WI38 (cell line): ENCODE results near the gene PCK1.

Source experiments
- H3K4me3 ChIP-seq: 2 replicates; pipeline ENCODE4 v1.5.1; 2011; ENCODE audit warnings: low read depth, mild to moderate bottlenecking, control low read depth, low read length
- TF ChIP-seq, protein P1 (sequence below): IDR thresholded peaks from 2 replicates; pipeline ENCODE4 v1.5.1; 2012; ENCODE audit warnings: low read depth, mild to moderate bottlenecking, control low read depth, low read length

Gene PCK1

DNA sequence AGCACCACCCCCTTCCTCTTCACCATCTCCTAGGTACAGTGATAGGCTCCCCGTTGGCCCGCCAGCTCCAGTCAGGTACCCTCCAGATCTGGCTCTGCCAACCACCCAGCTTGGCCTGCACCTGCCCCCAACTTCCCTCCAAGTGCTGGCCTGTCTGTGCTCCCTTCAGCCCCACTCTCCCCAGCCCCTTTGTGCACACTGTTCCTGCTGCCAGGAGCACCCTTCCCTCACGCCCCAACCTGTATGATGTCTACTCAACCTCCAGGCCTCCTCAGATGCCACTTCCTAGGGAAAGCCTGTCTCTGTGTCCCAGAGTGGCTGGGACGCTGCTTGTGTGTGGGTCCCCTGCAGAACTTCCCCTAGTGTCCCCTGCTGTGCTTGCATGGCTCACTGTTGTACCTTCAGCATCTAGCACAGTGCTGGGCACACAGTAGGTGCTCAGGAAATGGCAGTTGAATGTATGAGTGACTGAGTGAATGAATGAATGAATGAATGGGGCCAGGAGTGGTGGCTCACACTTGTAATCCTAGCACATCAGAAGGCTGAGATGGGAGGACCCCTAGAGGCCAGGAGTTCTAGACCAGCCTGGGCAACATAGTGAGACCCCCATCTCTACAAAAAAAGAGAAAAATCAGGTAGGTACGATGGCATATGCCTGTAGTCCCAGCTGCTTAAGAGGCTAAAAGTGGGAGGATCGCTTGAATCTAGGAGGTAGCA lies 56.3 kb downstream of the PCK1 start:
- TF ChIP-seq, protein P1, sequence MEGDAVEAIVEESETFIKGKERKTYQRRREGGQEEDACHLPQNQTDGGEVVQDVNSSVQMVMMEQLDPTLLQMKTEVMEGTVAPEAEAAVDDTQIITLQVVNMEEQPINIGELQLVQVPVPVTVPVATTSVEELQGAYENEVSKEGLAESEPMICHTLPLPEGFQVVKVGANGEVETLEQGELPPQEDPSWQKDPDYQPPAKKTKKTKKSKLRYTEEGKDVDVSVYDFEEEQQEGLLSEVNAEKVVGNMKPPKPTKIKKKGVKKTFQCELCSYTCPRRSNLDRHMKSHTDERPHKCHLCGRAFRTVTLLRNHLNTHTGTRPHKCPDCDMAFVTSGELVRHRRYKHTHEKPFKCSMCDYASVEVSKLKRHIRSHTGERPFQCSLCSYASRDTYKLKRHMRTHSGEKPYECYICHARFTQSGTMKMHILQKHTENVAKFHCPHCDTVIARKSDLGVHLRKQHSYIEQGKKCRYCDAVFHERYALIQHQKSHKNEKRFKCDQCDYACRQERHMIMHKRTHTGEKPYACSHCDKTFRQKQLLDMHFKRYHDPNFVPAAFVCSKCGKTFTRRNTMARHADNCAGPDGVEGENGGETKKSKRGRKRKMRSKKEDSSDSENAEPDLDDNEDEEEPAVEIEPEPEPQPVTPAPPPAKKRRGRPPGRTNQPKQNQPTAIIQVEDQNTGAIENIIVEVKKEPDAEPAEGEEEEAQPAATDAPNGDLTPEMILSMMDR: no peak
- no peak overlapping the region for H3K4me3 ChIP-seq
